NCI-H128 (cell line): ENCODE data around the gene NCOA4.
"Not testable (repeated sequence)": the region's sequence is repeated elsewhere in the genome, so short reads cannot be mapped to it uniquely, and the experiment has no call there.

ENCODE experiments used
- DNase-seq: peaks from one replicate; lab custom pipeline; 2025; ENCODE audit not compliant: unreplicated experiment; lab: John Stamatoyannopoulos, UW

NCOA4 gene

GRCh38 chr10:46030091-46030937, at the start of gene NCOA4:
Gene NCOA4, minus strand, starts transcription at chr10:46030623. Its CDS starts 13,943 bp downstream, at chr10:46016680.
- peak; percentile 86 for DNase-seq

- DNase-seq, result no peak
These were observed 49.6 kb upstream of the NCOA4 start for GRCh38 chr10:46079831-46080585.

- DNase-seq, result no peak
These were observed 47.4 kb upstream of the NCOA4 start for GRCh38 chr10:46077731-46078413.

GRCh38 chr10:46077141-46077554, 46.7 kb upstream of the NCOA4 start:
- no peak for DNase-seq

- no peak for DNase-seq
These were observed 45.4 kb upstream of the NCOA4 start for GRCh38 chr10:46075869-46076268.

- DNase-seq, result no peak
These were observed 43.9 kb upstream of the NCOA4 start for GRCh38 chr10:46074196-46074946.

- no peak for DNase-seq
These were observed 43.1 kb upstream of the NCOA4 start for GRCh38 chr10:46073564-46073963.

- no peak for DNase-seq
These were observed 40.3 kb upstream of the NCOA4 start for GRCh38 chr10:46070749-46071148.

GRCh38 chr10:46069771-46070463, 39.5 kb upstream of the NCOA4 start:
- no peak for DNase-seq

- DNase-seq, result no peak
These were observed 38.5 kb upstream of the NCOA4 start for GRCh38 chr10:46068905-46069304.

GRCh38 chr10:46068117-46068516, 37.7 kb upstream of the NCOA4 start:
- DNase-seq, result no peak

GRCh38 chr10:46064269-46064817, 33.9 kb upstream of the NCOA4 start:
- DNase-seq, result no peak

GRCh38 chr10:46062723-46063428, 32.5 kb upstream of the NCOA4 start:
- DNase-seq, result no peak

- DNase-seq, result no peak
These were observed 30.3 kb upstream of the NCOA4 start for GRCh38 chr10:46060706-46061105.

- DNase-seq, result not testable (repeated sequence)
These were observed 27.5 kb upstream of the NCOA4 start for GRCh38 chr10:46057927-46058326.

GRCh38 chr10:46057038-46057437, 26.6 kb upstream of the NCOA4 start:
- DNase-seq, result no peak

- no peak for DNase-seq
These were observed 25.3 kb upstream of the NCOA4 start for GRCh38 chr10:46055771-46056170.

GRCh38 chr10:46053534-46054434, 23.4 kb upstream of the NCOA4 start:
- no peak for DNase-seq
